NCI-H748 treated with DMSO at 0.1 percent for 48 hours (cell line): ENCODE data around the gene USP35.

Source experiments
- DNase-seq: peaks from one replicate; lab custom pipeline; 2025; lab: John Stamatoyannopoulos, UW

Gene USP35

GRCh38 chr11:78199653-78200015, 10.9 kb downstream of the USP35 start:
- DNase-seq, result no peak

DNA sequence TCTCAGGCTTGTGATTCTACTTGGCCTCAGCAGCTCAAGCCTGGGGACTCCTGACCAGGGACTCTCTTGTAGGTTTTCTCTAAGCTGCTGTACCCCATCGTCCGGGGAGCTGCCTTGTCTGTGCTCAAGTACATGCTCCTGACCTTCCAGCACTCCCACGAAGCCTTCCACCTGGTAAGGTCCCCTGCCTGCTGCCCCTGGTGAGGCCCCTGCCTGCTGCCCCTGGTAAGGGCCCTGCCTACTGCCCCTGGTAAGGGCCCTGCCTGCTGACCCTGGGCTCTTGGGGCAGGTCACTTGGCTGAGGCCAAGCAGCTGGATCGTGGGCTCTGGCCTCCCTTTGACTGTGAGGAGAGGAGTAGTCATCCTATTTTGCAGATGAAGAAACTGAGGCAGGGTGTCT, 11.3 kb downstream of the USP35 start:
- no peak for DNase-seq

- DNase-seq, result no peak
These were observed 11.8 kb downstream of the USP35 start for GRCh38 chr11:78200553-78200952.

DNA sequence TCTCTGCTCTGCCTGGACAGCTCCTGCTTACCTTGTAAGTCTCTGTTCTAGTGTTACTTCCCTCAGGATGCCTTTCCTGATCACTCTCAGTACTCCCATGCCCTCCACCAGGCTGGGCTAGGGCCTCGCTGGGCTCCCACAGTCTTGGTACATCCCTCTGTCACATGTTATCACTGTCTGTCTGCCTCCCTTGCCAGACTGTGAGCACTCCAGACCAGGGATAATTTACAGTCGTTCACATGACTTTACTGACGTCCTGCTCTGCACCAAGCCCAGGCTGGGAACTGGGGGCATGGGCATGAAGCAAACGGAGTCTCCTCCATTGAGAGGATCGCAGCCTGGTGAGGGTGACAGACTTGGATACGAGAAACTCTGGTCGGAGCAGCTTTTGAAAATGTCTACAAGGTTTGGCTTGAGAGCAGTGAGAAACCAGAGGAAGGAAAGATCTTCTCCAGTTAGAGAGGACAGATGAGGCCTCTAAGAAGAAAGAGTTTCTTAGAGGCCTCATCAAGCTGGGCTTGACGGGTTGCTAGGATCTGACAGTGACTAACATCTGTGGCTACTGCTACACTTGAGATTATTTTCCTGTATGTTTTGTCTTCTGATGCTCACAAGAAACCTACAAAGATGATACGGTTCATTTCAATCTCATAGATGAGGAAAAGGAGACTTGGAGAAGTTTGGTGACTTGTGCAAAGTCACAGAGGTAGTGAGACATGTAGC, 12.5 kb downstream of the USP35 start:
- DNase-seq, result no peak

DNA sequence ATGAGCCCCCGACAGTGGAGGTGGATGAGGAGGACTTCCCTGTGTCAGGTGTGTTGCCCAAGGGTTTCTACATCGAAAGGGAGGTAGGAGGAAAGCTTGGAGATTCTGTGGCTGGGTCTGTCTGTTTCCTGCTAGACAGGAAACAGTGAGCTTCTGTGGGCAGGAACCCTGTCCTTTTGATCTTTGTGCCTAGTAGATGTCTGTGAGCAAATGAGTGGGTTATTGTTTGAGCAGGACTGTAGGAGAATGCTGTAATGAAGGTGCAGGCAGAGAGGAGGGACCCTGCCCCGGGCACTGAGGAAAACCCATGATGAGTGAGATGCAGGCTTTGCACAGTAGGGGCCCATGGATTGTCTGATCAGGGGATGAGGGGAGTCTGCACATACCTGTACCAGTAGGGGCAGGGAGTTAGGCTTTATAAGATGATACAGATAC, 14.0 kb downstream of the USP35 start:
- no peak for DNase-seq

GRCh38 chr11:78203184-78203583, 14.5 kb downstream of the USP35 start:
- DNase-seq, result no peak

GRCh38 chr11:78205256-78205655, 16.5 kb downstream of the USP35 start:
- DNase-seq, result no peak

GRCh38 chr11:78205691-78206090, 17.0 kb downstream of the USP35 start:
- DNase-seq, result no peak

- DNase-seq, result no peak
These were observed 19.0 kb downstream of the USP35 start for GRCh38 chr11:78207532-78208256.

DNA sequence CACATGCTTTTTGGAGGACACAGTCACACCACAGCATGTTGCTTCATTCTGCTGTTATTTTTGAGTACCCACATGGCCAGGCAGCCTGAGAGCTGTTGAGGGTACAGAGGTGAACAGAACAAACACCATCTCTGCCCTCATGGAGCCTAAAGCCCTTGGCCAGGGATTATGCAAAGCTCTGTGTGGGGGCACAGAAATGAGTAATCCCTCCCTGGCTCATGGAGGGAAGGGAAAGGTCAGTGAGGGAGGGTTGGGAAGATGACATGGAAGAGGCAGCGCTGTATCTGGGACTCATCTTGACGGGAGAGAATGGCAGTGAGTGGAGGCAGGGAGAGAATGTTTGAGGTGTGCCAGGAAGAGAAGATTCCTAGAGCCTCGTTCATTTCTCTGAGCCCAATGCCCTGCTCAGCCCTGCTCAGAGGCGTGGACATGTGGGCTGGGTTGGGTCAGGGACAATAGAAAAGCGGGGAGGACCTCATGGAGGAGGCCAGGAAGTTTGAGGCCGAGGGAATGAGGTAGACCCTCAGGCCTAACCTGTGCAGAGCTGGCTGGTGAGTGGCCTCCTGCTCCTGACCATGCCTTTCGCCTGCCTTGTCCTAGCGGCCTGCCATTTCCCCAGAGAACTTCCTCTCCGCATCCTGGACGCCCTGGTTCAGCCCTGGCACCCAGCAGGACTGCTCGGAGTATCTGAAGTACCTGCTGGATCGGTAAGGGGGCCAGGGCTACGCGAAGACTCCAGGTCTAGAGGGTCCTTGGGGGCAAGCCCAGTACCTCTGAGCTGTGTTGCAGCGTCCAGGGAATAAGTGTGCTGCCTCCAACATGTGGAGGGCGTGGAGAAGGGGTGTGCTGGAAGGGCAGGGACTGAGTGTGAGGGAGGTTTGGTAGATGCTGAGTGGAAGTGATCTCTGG, 19.8 kb downstream of the USP35 start:
- no peak for DNase-seq

GRCh38 chr11:78209478-78209877, 20.8 kb downstream of the USP35 start:
- DNase-seq, result no peak

- DNase-seq, result no peak
These were observed 21.4 kb downstream of the USP35 start for GRCh38 chr11:78210000-78210608.

DNA sequence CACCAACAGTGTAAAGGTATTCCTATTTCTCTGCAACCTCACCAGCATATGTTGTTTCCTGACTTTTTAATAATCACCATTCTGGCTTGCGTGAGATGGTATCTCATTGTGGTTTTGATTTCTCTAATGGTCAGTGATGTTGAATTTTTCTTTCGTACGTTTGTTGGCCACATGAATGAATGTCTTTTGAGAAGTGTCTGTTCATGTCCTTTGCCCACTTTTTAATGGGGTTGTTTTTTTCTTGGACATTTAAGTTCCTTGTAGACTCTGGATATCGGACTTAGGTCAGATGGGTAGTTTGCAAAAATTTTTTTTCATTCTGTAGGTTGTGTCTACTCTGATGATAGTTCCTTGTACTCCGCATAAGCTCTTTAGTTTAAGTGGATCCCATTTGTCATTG, 22.8 kb downstream of the USP35 start:
- DNase-seq, result no peak

- DNase-seq, result no peak
These were observed 24.1 kb downstream of the USP35 start for GRCh38 chr11:78212586-78213371.

- no peak for DNase-seq
These were observed 25.0 kb downstream of the USP35 start for GRCh38 chr11:78213526-78214330.

- no peak for DNase-seq
These were observed 25.8 kb downstream of the USP35 start for GRCh38 chr11:78214331-78215194.

DNA sequence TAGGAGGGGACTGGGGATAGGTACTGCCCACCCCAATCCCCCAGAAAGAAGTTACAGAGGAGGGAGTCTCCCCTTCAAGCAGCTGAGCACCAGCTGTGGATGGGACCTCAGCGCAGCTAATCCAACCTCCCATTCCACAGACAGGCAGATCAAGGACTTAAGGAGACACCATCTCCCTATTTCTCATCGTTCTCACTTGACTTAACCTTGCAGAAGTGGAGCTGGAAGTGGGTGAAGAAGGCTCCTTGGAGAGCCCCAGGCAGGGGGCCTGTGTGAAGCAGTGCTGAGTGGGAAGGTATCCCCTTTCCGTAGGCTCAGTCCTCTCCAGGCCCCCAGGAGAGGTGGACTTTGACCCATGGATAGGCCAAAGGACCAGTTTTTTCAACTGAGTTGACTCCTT, 27.3 kb downstream of the USP35 start:
- no peak for DNase-seq

- DNase-seq, result no peak
These were observed 28.0 kb downstream of the USP35 start for GRCh38 chr11:78216571-78217287.
